ENCODE data around the gene CDK4. TPM values are rescaled to one million over a fixed set of nuclear protein-coding genes. Genes with fewer than 3 reads are reported as not detected.

The CDK4 gene
- total RNA-seq, 1 donor: 9.2 TPM

- Histone ChIP-seq H3K4me1 (ENCODE audit: insufficient read depth, low read length) (peaks cover 57% of the 10 kb centered on the region), H3K9me3 (ENCODE audit: low read depth, low read length) (no peaks in the 10 kb centered on the region), H3K27me3 (ENCODE audit: insufficient read depth, low read length) (no peaks in the 10 kb centered on the region), H3K4me3 (ENCODE audit: low read length) (peak overlapping the region; percentile 14)
Measured at GRCh38 chr12:57755194-57755453, 3.0 kb upstream of the CDK4 start.

- Histone ChIP-seq H3K4me3 (ENCODE audit: low read length) (peak within 1 kb of the TSS; percentile 49), H3K27me3 (ENCODE audit: insufficient read depth, low read length) (no peaks in the 10 kb centered on the region), H3K9me3 (ENCODE audit: low read depth, low read length) (no peaks in the 10 kb centered on the region), H3K4me1 (ENCODE audit: insufficient read depth, low read length) (peaks cover 57% of the 10 kb centered on the region)
Measured at GRCh38 chr12:57754411-57755193, 2.5 kb upstream of the CDK4 start, which contains the start of gene MARCHF9. Gene MARCHF9, plus strand, starts transcription at chr12:57755103. Its CDS starts 426 bp downstream, at chr12:57755529.

GRCh38 chr12:57753756-57754337 lies 1.7 kb upstream of the CDK4 start:
- Histone ChIP-seq H3K4me3 (ENCODE audit: low read length) (no peak overlapping the region), H3K4me1 (ENCODE audit: insufficient read depth, low read length) (peaks cover 57% of the 10 kb centered on the region), H3K9me3 (ENCODE audit: low read depth, low read length) (no peaks in the 10 kb centered on the region), H3K27me3 (ENCODE audit: insufficient read depth, low read length) (no peaks in the 10 kb centered on the region)

GRCh38 chr12:57752668-57753000 lies 524 bp upstream of the CDK4 start:
- peaks cover 57% of the 10 kb centered on the region for H3K4me1 ChIP-seq (ENCODE audit: insufficient read depth, low read length)
- H3K4me3 ChIP-seq (ENCODE audit: low read length): peak overlapping the region; percentile 72
- H3K9me3 ChIP-seq (ENCODE audit: low read depth, low read length): no peaks in the 10 kb centered on the region
- no peaks in the 10 kb centered on the region for H3K27me3 ChIP-seq (ENCODE audit: insufficient read depth, low read length)

GRCh38 chr12:57751432-57751787 lies 700 bp downstream of the CDK4 start:
- no peaks in the 10 kb centered on the region for H3K27me3 ChIP-seq (ENCODE audit: insufficient read depth, low read length)
- H3K9me3 ChIP-seq (ENCODE audit: low read depth, low read length): no peaks in the 10 kb centered on the region
- H3K4me1 ChIP-seq (ENCODE audit: insufficient read depth, low read length): peaks cover 47% of the 10 kb centered on the region
- H3K4me3 ChIP-seq (ENCODE audit: low read length): peak overlapping the region; percentile 72

- H3K27me3 ChIP-seq (ENCODE audit: insufficient read depth, low read length): no peaks in the 10 kb centered on the region
- H3K9me3 ChIP-seq (ENCODE audit: low read depth, low read length): no peaks in the 10 kb centered on the region
- peak overlapping the region; percentile 72 for H3K4me3 ChIP-seq (ENCODE audit: low read length)
- H3K4me1 ChIP-seq (ENCODE audit: insufficient read depth, low read length): peaks cover 46% of the 10 kb centered on the region
Measured at GRCh38 chr12:57750561-57751431, 1.3 kb downstream of the CDK4 start.

GRCh38 chr12:57749061-57749460 lies 3.0 kb downstream of the CDK4 start:
- H3K9me3 ChIP-seq (ENCODE audit: low read depth, low read length): no peaks in the 10 kb centered on the region
- peaks cover 50% of the 10 kb centered on the region for H3K4me1 ChIP-seq (ENCODE audit: insufficient read depth, low read length)
- H3K27me3 ChIP-seq (ENCODE audit: insufficient read depth, low read length): no peaks in the 10 kb centered on the region
- no peak overlapping the region for H3K4me3 ChIP-seq (ENCODE audit: low read length)

GRCh38 chr12:57746025-57746424 lies 6.1 kb downstream of the CDK4 start:
- no peaks in the 10 kb centered on the region for H3K27me3 ChIP-seq (ENCODE audit: insufficient read depth, low read length)
- H3K9me3 ChIP-seq (ENCODE audit: low read depth, low read length): no peaks in the 10 kb centered on the region
- H3K4me3 ChIP-seq (ENCODE audit: low read length): no peak overlapping the region
- peaks cover 42% of the 10 kb centered on the region for H3K4me1 ChIP-seq (ENCODE audit: insufficient read depth, low read length)

- Histone ChIP-seq H3K27me3 (ENCODE audit: insufficient read depth, low read length) (no peaks in the 10 kb centered on the region), H3K9me3 (ENCODE audit: low read depth, low read length) (no peaks in the 10 kb centered on the region), H3K4me1 (ENCODE audit: insufficient read depth, low read length) (peaks cover 42% of the 10 kb centered on the region), H3K4me3 (ENCODE audit: low read length) (peak overlapping the region; percentile 78)
Measured at GRCh38 chr12:57745485-57745881, 6.6 kb downstream of the CDK4 start.

GRCh38 chr12:57744777-57745484 lies 7.2 kb downstream of the CDK4 start, which contains the start of gene TSPAN31:
Gene TSPAN31, plus strand, starts transcription at chr12:57745039. Its CDS starts 116 bp downstream, at chr12:57745155.
- H3K27me3 ChIP-seq (ENCODE audit: insufficient read depth, low read length): no peaks in the 10 kb centered on the region
- H3K9me3 ChIP-seq (ENCODE audit: low read depth, low read length): no peaks in the 10 kb centered on the region
- peaks cover 48% of the 10 kb centered on the region for H3K4me1 ChIP-seq (ENCODE audit: insufficient read depth, low read length)
- H3K4me3 ChIP-seq (ENCODE audit: low read length): peak within 1 kb of the TSS; percentile 78

- Histone ChIP-seq H3K4me3 (ENCODE audit: low read length) (peak overlapping the region; percentile 78), H3K4me1 (ENCODE audit: insufficient read depth, low read length) (peaks cover 54% of the 10 kb centered on the region), H3K27me3 (ENCODE audit: insufficient read depth, low read length) (no peaks in the 10 kb centered on the region), H3K9me3 (ENCODE audit: low read depth, low read length) (no peaks in the 10 kb centered on the region)
Measured at GRCh38 chr12:57744194-57744776, 7.8 kb downstream of the CDK4 start.

GRCh38 chr12:57743769-57744168 lies 8.3 kb downstream of the CDK4 start:
- H3K27me3 ChIP-seq (ENCODE audit: insufficient read depth, low read length): no peaks in the 10 kb centered on the region
- peaks cover 58% of the 10 kb centered on the region for H3K4me1 ChIP-seq (ENCODE audit: insufficient read depth, low read length)
- no peak overlapping the region for H3K4me3 ChIP-seq (ENCODE audit: low read length)
- no peaks in the 10 kb centered on the region for H3K9me3 ChIP-seq (ENCODE audit: low read depth, low read length)

GRCh38 chr12:57741844-57742738 lies 10.0 kb downstream of the CDK4 start:
- peaks cover 58% of the 10 kb centered on the region for H3K4me1 ChIP-seq (ENCODE audit: insufficient read depth, low read length)
- peak overlapping the region; percentile 59 for H3K4me3 ChIP-seq (ENCODE audit: low read length)
- no peaks in the 10 kb centered on the region for H3K27me3 ChIP-seq (ENCODE audit: insufficient read depth, low read length)

GRCh38 chr12:57741413-57741789 lies 10.7 kb downstream of the CDK4 start:
- no peaks in the 10 kb centered on the region for H3K9me3 ChIP-seq (ENCODE audit: low read depth, low read length)
- peak overlapping the region; percentile 59 for H3K4me3 ChIP-seq (ENCODE audit: low read length)
- peaks cover 58% of the 10 kb centered on the region for H3K4me1 ChIP-seq (ENCODE audit: insufficient read depth, low read length)
- H3K27me3 ChIP-seq (ENCODE audit: insufficient read depth, low read length): no peaks in the 10 kb centered on the region

More at GRCh38 chr12:57741844-57742738, 10.0 kb downstream of the CDK4 start:
- H3K9me3 ChIP-seq (ENCODE audit: low read depth, low read length): no peaks in the 10 kb centered on the region
